GM19395 (cell line): ENCODE data around the gene DISC1.

Experiments used
- ATAC-seq: cut with Tn5 transposase; IDR thresholded peaks from one replicate; pipeline ENCODE4 v1.9.1; 2021; ENCODE audit warnings: mild to moderate bottlenecking, moderate library complexity; ENCODE audit not compliant: unreplicated experiment

Gene DISC1

GRCh38 chr1:231972111-231972445 lies 345.5 kb downstream of the DISC1 start:
- no peak for ATAC-seq

DNA sequence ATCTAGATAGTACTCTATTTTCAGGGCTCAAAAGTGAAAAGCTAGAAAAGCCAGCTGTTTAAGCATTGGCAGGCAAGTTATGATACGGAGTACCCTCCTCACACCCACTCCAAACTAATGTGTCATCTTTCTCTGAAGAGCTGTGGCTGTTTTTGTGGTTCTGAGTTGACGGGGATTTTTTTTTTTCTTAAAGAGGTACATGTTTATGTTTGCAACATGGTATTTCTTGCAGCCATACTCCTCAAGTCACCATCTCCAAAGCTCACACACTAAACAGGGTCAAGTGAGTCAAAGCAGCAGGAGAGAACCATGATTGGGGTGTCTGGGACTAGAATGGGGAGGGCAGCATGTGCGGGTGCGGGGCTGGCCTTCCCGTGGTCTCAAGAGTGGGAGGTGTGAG lies 347.2 kb downstream of the DISC1 start:
- ATAC-seq: no peak

GRCh38 chr1:231976231-231976630 lies 349.6 kb downstream of the DISC1 start:
- ATAC-seq: no peak

GRCh38 chr1:231981675-231982074 lies 355.1 kb downstream of the DISC1 start:
- ATAC-seq: no peak

GRCh38 chr1:231982871-231983587 lies 356.4 kb downstream of the DISC1 start:
- ATAC-seq: no peak

DNA sequence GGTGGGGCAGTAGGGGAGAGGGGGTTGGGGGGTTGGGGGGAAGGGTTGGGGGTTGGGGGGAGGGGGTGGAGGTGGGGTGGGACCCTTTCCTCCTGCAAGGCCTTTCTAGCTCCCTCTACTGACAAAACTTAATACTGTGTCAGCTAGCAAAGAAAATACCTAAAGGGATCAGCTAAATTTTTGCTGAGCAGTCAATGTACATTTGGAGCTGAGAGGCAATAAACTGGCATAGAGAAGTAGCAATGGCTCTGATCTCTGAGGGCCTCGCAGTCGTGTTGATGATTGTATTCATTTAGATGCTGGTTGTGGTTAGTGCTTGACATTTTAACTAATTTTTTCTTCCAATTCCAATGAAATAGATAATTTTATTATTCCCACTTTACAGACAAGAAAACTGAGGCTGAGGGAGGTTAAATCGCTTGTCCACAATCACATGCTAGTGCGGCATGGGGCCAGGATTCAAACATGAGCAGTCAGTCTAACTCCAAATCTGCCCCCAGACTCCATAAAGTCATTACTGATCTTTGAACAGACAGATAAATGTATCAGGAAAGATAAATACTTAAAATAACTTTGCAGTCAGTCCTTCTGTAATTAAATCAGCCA lies 357.1 kb downstream of the DISC1 start:
- ATAC-seq: no peak

DNA sequence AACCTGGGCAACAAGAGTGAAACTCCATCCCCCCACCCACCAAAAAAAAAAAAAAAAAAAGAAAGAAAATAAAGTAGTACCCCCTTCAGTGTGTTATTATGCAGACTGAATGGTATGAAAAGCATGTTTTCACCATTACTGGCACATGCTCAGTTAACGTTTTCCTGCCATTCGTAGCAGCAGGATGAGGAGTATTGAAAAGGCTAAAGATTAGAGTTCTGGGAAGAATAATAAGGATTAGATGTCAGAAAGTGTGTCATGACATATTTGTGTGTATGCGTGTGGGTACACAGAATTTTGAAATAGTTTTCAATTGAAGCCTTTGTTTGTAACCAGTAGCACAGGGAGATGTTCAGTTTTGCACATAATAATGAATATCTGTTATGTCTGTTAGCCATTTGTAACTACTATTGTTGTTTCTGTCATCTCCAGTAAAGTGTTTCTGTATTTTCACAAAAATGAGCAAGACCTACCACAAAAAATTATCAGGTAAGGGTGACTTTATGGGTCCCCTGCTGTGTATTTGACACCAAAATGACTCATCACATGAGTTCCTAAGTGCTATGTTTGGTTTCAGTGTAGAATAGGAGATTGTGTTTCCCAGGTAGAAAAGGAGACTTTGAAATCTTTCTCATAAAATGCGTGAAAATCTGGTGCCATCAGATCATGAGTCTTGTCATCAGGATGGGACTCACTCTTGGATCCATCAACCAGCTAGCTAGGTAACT lies 358.9 kb downstream of the DISC1 start:
- ATAC-seq: no peak

GRCh38 chr1:231986631-231987336 lies 360.2 kb downstream of the DISC1 start:
- no peak for ATAC-seq

GRCh38 chr1:231990388-231990787 lies 363.8 kb downstream of the DISC1 start:
- ATAC-seq: no peak

DNA sequence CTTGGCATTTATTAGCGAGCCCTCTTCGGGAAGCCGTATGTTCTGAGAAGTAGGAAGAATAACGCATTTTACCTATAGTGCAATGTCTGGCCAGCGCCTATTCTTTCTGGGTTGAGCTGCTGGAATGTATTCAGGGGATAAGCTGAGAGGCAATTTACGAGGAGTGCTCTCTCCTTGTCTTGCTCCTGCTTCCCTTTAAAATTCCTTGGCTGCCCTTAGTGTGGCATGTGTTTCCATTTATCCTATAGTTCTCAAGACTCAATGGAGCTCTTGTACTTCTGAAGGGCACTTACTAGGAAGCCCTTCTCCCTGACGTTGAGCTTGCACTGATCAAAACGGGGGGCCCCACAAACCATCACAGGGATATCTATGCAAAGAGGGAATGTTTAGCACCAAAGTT lies 364.6 kb downstream of the DISC1 start:
- no peak for ATAC-seq

- ATAC-seq: no peak
These were observed 367.4 kb downstream of the DISC1 start for GRCh38 chr1:231993968-231994455.

DNA sequence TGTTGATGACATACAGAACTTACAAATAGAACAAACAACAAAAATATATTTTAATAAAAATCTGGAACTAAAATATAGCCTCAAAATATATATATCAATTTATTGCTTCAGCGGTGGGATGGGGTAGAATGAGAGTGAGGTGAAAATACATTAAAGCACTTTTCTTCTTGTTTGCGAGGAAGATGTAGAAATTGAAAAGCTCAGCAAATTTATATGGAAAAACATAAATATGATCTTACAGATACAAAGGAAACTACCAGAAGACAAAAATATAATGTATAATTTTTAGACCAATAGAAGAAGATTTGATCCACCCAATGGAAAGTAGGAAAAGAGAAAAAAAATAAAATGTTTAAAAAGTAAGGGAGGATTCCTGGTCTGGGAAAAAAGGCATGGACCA lies 372.2 kb downstream of the DISC1 start:
- no peak for ATAC-seq

- no peak for ATAC-seq
These were observed 378.7 kb downstream of the DISC1 start for GRCh38 chr1:232005300-232005699.

GRCh38 chr1:232009741-232010140 lies 383.2 kb downstream of the DISC1 start:
- no peak for ATAC-seq

DNA sequence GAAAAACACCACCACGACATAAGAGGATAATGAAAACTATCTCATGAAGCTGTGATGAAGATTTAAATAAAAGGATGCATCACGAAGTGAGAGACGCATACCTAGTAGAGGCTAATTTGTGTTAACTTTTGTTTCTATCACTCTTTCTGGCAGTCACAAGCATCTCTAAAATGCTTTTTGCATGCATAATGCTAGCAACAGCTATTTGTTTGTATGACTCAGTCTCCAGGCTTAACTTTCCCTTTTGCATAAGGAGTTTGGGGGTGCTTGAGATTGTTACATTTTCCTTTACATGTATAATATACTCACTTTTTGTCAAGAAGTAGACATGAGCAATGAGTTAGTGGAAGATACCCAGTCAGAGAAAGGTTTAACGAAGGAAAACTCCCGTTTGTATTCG lies 385.4 kb downstream of the DISC1 start:
- ATAC-seq: no peak

DNA sequence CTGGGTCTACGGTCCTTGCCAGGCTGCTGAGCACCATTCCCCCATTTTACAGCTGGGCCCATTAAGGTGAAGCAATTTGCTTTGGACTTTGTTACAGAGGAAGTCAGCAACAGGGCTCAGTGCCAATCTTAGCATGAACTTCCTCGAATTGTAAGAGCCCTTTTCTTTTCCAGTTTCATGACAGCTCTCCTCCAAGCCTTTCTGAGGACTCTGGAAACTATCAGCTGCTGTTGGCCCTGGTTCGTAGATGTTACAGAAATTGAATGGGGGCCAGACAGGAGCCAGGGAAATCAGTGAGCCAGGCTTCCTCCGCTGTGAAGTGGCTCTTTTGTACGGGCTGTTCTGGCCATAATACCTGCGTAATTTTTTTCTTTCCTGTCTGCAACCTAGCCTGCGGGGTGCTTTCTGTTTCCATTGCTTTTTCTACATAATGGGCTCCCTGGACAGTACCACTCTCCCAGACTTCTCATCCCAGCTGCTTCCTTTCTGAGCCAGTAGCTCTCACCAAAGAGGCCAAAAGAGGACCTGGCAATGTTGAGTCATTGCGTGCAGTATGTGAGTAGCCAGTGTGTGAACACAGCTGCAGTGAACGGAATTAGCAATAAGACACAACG lies 386.3 kb downstream of the DISC1 start:
- no peak for ATAC-seq

DNA sequence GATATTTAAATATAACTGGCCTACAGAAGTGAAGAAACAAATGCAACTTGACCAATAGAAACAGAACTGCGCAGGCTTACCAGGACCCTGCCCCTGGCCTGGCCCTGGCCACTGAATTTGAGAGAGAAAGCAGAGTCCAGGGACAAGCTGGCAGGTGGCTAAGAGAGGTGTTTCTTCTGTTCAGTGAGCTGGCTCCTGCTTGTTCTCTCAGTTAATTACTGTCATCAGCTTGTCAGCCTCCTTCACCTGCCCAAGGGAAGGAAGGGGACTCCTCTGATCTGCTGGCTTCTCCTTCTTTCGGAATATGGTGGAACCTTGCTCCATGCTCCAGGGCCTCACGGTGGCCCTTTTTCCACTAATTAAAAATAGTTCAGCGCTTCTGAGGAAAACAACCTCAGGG lies 388.4 kb downstream of the DISC1 start:
- no peak for ATAC-seq

DNA sequence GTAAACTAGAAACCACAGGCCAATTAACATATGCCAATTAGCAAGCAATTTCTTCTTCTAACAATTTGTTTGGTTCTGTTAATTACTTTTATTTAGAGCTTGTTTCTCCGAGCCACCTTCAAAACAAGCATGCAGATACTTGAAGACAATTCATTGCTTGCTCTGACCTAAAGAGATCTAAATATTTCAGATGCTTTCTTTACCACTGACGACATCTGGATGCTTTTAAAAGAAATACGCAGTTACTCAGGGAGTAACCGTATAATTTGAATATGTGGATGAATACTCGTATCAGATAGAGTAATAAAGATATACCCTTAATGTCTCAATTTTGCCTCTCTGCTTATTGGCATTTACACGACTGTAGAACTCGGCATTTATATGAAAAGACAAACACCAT lies 390.0 kb downstream of the DISC1 start:
- ATAC-seq: no peak

DNA sequence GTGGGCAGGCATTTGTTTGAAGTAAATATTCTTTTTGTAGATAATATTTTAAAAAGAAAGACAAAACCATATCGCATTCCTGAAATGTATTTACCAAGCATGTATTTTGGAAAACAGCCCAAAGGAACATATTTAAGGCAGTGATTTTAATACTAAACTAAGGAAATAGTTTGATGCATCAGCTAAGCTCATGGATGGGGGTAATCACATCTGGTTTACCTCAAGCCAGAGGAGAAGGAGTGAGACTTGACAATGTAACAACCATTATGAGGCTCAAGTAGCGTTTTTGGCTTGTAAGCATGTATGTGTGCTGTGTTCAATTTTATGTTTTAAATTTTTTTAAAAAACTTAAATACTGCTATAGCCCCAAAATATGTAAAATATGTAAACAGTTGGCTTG lies 390.5 kb downstream of the DISC1 start:
- ATAC-seq: no peak

- ATAC-seq: no peak
These were observed 391.2 kb downstream of the DISC1 start for GRCh38 chr1:232017759-232018158.
